ENCODE measurements around the gene TMEM135. TPM values are rescaled to one million over a fixed set of nuclear protein-coding genes. Genes with fewer than 3 reads are reported as not detected.
"Not testable (repeated sequence)": the region's sequence is repeated elsewhere in the genome, so short reads cannot be mapped to it uniquely, and the experiment has no call there.

TMEM135 gene
- total RNA-seq, 1 donor from 2014 or later: 16.4 TPM

DNA sequence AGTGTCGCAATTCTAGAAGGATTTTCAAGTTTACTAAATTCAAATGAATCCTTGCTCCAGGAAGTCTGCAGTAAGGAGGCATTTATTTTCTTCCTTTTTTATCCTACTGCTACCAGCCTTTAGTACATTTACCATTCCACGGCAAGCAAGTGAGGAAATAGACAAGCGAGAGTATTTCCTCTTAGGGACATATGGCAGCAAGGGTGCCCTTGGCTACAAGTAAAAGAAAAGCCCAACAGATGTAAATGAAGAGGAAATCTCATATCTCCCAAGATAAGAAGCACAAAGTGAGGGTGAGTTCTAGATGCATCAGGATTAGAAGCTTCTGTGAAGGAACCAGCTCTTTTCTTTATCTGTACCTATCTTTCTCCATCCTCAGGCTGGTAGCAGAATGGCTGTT is 44.7 kb upstream of the TMEM135 start:
- intact Hi-C loops (cut with micrococcal nuclease): no loop called here
- H3K27ac ChIP-seq (replicated peaks): no peak overlapping the region
- no peak overlapping the region for H3K4me3 ChIP-seq
- no peak for DNase-seq
- no peak for TF ChIP-seq CTCF (IDR thresholded peaks at IDR 0.05; ENCODE audit: borderline replicate concordance)
- H3K9me3 ChIP-seq (replicated peaks): no peaks in the 10 kb centered on the region
- H3K4me1 ChIP-seq: peaks cover 23% of the 10 kb centered on the region
- H3K36me3 ChIP-seq: no peaks in the 10 kb centered on the region
- H3K27me3 ChIP-seq (ENCODE audit: low read depth): no peaks in the 10 kb centered on the region

DNA sequence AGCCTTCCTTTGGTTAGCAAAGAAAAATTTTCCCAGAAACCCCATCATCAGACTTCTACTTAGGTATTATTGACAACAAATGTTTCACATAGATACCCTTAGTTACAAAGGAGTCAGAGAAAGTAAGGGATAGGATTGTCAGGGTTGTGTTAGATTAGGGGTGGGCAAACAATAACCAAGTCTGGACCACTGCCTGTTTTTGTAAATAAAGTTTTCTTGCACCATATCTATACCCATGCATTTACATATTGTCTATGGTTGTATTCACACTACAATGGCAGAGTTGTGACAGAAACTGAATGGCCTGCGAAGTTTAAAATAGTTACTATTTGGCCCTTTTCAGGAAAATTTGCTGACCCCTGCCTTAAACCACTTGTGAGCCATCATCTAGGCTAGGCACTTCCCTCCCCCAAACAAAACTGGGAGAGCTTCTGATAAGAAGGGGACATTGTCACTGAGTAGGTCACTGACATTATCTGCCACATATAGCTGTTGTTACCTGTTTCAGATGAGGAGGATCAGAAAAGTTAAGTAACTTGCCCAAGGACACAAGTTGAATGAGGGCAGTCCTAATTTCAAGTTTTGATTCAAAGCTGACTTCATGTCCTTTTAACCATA is 40.7 kb upstream of the TMEM135 start:
- intact Hi-C loops (cut with micrococcal nuclease): no loop called here
- Histone ChIP-seq H3K27me3 (ENCODE audit: low read depth) (no peaks in the 10 kb centered on the region), H3K9me3 (replicated peaks) (no peaks in the 10 kb centered on the region), H3K27ac (replicated peaks) (no peak overlapping the region), H3K36me3 (no peaks in the 10 kb centered on the region), H3K4me1 (peaks cover 22% of the 10 kb centered on the region), H3K4me3 (no peak overlapping the region)
- no peak for TF ChIP-seq CTCF (IDR thresholded peaks at IDR 0.05; ENCODE audit: borderline replicate concordance)
- no peak for DNase-seq

GRCh38 chr11:86999388-86999787 is 38.3 kb upstream of the TMEM135 start:
- Histone ChIP-seq H3K27me3 (ENCODE audit: low read depth) (no peaks in the 10 kb centered on the region), H3K4me3 (no peak overlapping the region), H3K36me3 (no peaks in the 10 kb centered on the region), H3K4me1 (peaks cover 15% of the 10 kb centered on the region), H3K27ac (replicated peaks) (peak overlapping the region; percentile 60), H3K9me3 (replicated peaks) (no peaks in the 10 kb centered on the region)
- DNase-seq: no peak
- intact Hi-C loops (cut with micrococcal nuclease): no loop called here
- no peak for TF ChIP-seq CTCF (IDR thresholded peaks at IDR 0.05; ENCODE audit: borderline replicate concordance)

GRCh38 chr11:86999859-87000753 is 37.6 kb upstream of the TMEM135 start:
- intact Hi-C loops (cut with micrococcal nuclease): no loop called here
- Histone ChIP-seq H3K36me3 (no peaks in the 10 kb centered on the region), H3K27me3 (ENCODE audit: low read depth) (no peaks in the 10 kb centered on the region), H3K4me1 (peaks cover 15% of the 10 kb centered on the region), H3K4me3 (no peak overlapping the region), H3K27ac (replicated peaks) (peak overlapping the region; percentile 60), H3K9me3 (replicated peaks) (no peaks in the 10 kb centered on the region)
- no peak for TF ChIP-seq CTCF (IDR thresholded peaks at IDR 0.05; ENCODE audit: borderline replicate concordance)
- no peak for DNase-seq

GRCh38 chr11:87002918-87003317 is 34.8 kb upstream of the TMEM135 start:
- Histone ChIP-seq H3K36me3 (no peaks in the 10 kb centered on the region), H3K9me3 (replicated peaks) (no peaks in the 10 kb centered on the region), H3K4me1 (peaks cover 19% of the 10 kb centered on the region), H3K27ac (replicated peaks) (no peak overlapping the region), H3K27me3 (ENCODE audit: low read depth) (no peaks in the 10 kb centered on the region), H3K4me3 (no peak overlapping the region)
- intact Hi-C loops (cut with micrococcal nuclease): no loop called here
- TF ChIP-seq CTCF (IDR thresholded peaks at IDR 0.05; ENCODE audit: borderline replicate concordance): no peak
- no peak for DNase-seq

- H3K4me3 ChIP-seq; intact Hi-C loops (cut with micrococcal nuclease); H3K27ac ChIP-seq (replicated peaks); H3K36me3 ChIP-seq; DNase-seq; H3K27me3 ChIP-seq (ENCODE audit: low read depth); H3K9me3 ChIP-seq (replicated peaks): not testable (repeated sequence)
- H3K4me1 ChIP-seq: peaks cover 19% of the 10 kb centered on the region
Measured at GRCh38 chr11:87004281-87004680, 33.5 kb upstream of the TMEM135 start.
